ENCODE results near the gene AQP1. TPM values are rescaled to one million over a fixed set of nuclear protein-coding genes. Genes with fewer than 3 reads are reported as not detected.

Gene AQP1
- polyA plus RNA-seq, 4 donors = 153 to 224 (median 211) TPM

- DNase-seq (ENCODE audit: low read depth in 4 of 4, low spot score in 2 of 4) = no peak
Observed at GRCh38 chr7:30905078-30906012, 6.3 kb upstream of the AQP1 start.

GRCh38 chr7:30906014-30906413, 5.6 kb upstream of the AQP1 start:
- DNase-seq (ENCODE audit: low read depth in 4 of 4, low spot score in 2 of 4) = no peak

- no peak for DNase-seq (ENCODE audit: low read depth in 4 of 4, low spot score in 2 of 4)
Observed at GRCh38 chr7:30906515-30907240, 5.0 kb upstream of the AQP1 start.

- DNase-seq (ENCODE audit: low read depth in 4 of 4, low spot score in 2 of 4) = no peak
Observed at GRCh38 chr7:30907527-30908267, 4.0 kb upstream of the AQP1 start.

- no peak for DNase-seq (ENCODE audit: low read depth in 4 of 4, low spot score in 2 of 4)
Observed at GRCh38 chr7:30908681-30909080, 3.0 kb upstream of the AQP1 start.

- DNase-seq (ENCODE audit: low read depth in 4 of 4, low spot score in 2 of 4) = no peak
Observed at GRCh38 chr7:30909431-30909830, 2.2 kb upstream of the AQP1 start.

GRCh38 chr7:30910411-30911073, 1.1 kb upstream of the AQP1 start:
- no peak for DNase-seq (ENCODE audit: low read depth in 4 of 4, low spot score in 2 of 4)

- no peak for DNase-seq (ENCODE audit: low read depth in 4 of 4, low spot score in 2 of 4)
Observed at GRCh38 chr7:30911133-30911532, 520 bp upstream of the AQP1 start.

- no peak for DNase-seq (ENCODE audit: low read depth in 4 of 4, low spot score in 2 of 4)
Observed at GRCh38 chr7:30912021-30912730, 523 bp downstream of the AQP1 start.

- DNase-seq (ENCODE audit: low read depth in 4 of 4, low spot score in 2 of 4) = no peak
Observed at GRCh38 chr7:30912731-30912985, 1.0 kb downstream of the AQP1 start.

- DNase-seq (ENCODE audit: low read depth in 4 of 4, low spot score in 2 of 4) = no peak
Observed at GRCh38 chr7:30912986-30913811, 1.5 kb downstream of the AQP1 start.

GRCh38 chr7:30913821-30914515, 2.3 kb downstream of the AQP1 start:
- no peak for DNase-seq (ENCODE audit: low read depth in 4 of 4, low spot score in 2 of 4)

- DNase-seq (ENCODE audit: low read depth in 4 of 4, low spot score in 2 of 4) = no peak
Observed at GRCh38 chr7:30914596-30914995, 2.9 kb downstream of the AQP1 start.

- DNase-seq (ENCODE audit: low read depth in 4 of 4, low spot score in 2 of 4) = no peak
Observed at GRCh38 chr7:30915005-30915601, 3.5 kb downstream of the AQP1 start.

GRCh38 chr7:30915751-30916150, 4.1 kb downstream of the AQP1 start:
- no peak for DNase-seq (ENCODE audit: low read depth in 4 of 4, low spot score in 2 of 4)

GRCh38 chr7:30916255-30916654, 4.6 kb downstream of the AQP1 start:
- no peak for DNase-seq (ENCODE audit: low read depth in 4 of 4, low spot score in 2 of 4)

- no peak for DNase-seq (ENCODE audit: low read depth in 4 of 4, low spot score in 2 of 4)
Observed at GRCh38 chr7:30916767-30917166, 5.1 kb downstream of the AQP1 start.

GRCh38 chr7:30917216-30917893, 5.7 kb downstream of the AQP1 start:
- no peak for DNase-seq (ENCODE audit: low read depth in 4 of 4, low spot score in 2 of 4)

Data from left renal cortex interstitium (tissue), 4 donors.